ENCODE data around the gene PRR12.
"Not testable (repeated sequence)": the region's sequence is repeated elsewhere in the genome, so short reads cannot be mapped to it uniquely, and the experiment has no call there.

PRR12 gene

DNA sequence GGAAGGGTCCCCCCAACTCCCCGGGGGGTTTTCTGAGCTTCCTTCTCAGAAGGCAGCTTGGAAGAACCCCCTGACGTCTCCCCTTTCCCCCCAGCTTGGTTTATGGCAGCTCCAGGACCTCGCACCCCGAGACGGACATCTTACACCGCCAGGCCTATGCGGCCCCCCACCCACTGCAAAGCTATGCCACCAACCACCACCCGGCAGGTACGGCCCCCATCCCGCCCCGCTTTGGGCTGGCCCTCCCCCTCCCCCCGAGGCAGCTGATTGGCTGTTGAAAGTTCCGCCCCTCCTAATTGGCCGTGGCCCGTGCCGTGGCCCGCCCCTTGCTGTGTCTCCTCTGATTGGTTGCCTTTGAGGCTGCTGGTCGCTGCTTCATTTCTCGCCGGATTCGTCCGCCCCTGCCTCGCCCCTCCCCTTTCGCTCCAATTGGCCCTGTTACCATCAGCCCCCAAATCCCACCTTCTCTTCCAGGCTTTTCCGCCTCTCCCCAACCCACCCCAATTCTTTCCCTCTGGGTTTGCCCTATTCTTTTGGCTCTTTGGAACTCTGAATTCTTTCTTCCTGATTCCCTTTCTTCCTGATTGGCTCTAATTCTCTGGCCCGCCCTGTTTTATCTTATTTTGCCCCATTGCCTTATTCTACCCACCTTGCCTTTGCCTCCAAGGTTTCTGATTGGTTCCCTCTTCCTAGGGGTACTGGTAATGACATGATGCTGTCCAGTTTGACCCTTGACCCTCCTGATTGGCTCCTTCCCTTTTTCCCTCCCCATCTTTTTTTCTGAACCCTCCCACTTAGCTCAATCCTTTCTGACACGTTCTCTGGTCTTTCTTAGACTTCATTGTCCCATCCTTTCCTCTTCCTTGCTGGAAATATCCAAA lies 2.5 kb downstream of the PRR12 start:
- DNase-seq (ENCODE audit: low read depth): peak; percentile 80

DNA sequence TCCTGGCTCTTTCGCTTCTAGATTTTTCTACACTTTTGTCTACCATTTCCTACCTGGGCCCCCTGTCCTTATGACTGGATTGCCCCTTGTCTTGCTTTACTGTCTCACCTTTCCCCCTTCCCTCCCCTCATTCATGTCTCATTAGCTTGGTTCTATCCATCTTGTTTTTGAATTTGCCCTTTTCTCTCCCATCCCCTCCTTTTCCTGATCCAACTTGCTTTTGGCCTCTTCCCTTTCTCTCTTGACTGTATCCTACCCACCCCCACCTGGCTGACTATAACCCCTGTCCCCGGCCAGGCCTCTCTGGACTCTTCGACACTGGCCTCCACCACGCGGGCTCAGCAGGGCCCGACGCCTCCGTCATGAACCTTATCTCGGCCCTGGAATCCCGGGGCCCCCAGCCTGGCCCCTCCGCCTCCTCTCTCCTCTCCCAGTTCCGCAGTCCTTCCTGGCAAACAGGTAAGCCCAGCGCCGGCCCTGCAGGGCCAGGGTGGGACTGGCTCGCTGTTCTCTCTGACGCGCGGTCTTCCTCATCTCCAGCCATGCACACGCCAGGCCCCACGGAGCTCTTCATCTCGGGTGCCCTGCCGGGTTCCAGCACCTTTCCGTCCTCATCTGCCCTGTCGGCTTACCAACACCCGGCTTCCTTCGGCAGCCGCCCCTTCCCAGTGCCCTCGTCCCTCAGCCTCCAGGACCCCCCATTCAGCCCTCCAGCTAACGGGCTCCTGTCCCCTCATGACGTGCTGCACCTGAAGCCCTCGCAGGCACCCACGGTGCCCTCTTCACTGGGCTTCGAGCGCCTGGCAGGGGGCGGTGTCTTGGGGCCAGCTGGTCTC lies 3.4 kb downstream of the PRR12 start:
- no peak for DNase-seq (ENCODE audit: low read depth)

DNA sequence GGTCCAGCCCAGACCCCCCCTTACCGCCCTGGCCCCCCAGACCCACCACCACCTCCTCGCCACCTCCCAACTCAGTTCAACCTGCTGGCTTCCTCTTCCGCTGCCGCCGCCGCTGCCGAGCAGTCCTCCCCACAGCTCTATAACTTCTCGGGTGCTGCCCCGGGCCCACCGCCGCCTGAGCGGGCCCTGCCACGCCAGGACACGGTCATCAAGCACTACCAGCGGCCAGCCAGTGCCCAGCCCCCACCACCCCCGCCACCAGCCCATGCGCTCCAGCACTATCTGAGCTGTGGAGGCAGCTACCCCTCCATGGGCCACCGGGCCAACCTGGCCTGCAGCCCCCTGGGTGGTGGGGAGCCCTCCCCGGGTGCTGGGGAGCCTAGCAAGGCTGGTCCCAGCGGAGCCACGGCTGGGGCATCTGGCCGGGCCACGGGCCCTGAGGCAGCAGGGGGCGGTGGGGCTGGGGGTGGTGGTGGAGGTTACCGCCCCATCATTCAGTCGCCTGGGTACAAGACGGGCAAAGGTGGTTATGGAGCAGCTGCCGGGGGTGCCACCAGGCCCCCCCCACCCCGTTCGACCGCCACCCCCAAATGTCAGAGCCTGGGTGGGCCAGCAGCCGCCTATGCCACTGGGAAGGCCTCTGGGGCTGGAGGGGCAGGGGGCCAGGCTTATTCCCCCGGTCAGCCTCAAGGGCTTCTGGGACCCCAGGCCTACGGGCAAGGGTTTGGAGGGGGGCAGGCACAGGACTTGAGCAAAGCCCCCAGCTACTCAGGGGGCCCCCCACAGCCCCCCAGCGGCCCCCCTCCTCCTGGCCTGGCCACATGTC lies 4.2 kb downstream of the PRR12 start:
- DNase-seq (ENCODE audit: low read depth): no peak

DNA sequence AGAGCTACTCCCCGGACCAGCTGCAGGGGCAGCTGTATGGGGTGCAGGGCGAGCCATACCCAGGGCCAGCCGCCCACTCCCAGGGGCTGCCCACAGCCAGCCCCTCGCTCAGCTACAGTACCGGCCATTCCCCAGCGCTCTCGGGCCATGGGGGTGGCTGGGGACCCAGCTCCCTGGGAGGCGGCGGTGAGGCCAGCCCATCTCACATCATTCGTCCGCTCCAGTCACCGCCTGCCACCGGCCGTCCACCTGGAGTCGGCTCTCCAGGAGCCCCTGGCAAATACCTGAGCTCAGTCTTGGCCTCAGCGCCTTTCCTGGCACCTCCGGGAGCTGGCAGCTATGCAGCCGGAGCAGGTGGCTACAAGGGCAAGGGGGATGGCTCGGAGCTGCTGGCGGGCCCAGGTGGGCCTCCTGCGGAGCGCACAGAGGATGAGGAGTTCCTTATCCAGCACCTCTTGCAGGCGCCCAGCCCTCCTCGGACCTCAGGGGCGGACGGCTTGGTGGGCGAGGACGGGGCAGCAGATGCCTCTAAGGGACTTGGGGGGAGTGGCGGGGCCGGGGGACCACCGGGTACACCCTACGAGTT lies 4.9 kb downstream of the PRR12 start:
- DNase-seq (ENCODE audit: low read depth): no peak

DNA sequence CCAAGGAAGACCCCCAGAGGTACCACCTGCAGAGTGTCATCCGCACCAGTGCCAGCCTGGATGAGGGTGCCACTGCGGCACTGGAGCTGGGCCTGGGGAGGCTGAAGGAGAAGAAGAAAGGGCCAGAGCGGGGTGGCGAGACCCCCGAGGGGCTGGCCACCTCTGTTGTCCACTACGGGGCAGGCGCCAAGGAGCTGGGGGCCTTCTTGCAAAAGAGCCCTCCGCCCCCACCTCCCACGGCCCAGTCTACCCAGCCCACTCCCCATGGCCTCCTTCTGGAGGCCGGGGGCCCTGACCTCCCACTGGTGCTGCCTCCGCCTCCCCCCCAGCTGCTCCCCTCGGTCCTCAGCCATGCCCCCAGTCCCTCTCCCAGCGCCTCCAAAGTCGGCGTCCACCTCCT lies 5.4 kb downstream of the PRR12 start:
- DNase-seq (ENCODE audit: low read depth): no peak

DNA sequence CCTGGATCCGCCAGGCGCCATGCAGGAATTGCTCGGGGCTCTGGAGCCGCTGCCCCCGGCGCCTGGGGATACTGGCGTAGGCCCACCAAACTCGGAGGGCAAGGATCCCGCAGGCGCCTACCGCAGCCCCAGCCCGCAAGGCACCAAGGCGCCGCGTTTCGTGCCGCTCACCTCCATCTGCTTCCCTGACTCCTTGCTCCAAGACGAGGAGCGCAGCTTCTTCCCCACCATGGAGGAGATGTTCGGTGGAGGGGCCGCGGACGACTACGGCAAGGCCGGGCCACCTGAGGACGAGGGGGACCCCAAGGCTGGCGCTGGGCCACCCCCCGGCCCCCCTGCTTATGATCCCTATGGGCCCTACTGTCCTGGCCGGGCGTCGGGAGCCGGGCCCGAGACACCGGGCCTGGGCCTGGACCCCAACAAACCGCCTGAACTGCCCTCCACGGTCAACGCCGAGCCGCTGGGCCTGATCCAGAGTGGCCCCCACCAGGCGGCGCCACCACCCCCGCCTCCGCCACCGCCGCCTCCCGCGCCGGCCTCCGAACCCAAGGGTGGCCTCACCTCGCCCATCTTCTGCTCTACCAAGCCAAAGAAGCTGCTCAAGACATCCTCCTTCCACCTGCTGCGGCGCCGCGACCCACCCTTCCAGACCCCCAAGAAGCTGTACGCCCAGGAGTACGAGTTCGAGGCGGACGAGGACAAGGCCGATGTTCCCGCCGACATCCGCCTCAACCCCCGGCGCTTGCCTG lies 6.1 kb downstream of the PRR12 start:
- DNase-seq (ENCODE audit: low read depth): no peak

DNA sequence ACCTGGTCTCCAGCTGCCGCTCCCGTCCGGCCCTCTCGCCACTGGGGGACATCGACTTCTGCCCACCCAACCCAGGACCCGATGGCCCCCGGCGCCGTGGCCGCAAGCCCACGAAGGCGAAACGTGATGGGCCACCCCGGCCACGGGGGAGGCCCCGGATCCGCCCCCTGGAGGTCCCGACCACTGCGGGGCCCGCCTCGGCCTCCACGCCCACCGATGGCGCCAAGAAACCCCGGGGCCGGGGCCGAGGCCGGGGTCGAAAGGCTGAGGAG lies 6.7 kb downstream of the PRR12 start:
- DNase-seq (ENCODE audit: low read depth): no peak

DNA sequence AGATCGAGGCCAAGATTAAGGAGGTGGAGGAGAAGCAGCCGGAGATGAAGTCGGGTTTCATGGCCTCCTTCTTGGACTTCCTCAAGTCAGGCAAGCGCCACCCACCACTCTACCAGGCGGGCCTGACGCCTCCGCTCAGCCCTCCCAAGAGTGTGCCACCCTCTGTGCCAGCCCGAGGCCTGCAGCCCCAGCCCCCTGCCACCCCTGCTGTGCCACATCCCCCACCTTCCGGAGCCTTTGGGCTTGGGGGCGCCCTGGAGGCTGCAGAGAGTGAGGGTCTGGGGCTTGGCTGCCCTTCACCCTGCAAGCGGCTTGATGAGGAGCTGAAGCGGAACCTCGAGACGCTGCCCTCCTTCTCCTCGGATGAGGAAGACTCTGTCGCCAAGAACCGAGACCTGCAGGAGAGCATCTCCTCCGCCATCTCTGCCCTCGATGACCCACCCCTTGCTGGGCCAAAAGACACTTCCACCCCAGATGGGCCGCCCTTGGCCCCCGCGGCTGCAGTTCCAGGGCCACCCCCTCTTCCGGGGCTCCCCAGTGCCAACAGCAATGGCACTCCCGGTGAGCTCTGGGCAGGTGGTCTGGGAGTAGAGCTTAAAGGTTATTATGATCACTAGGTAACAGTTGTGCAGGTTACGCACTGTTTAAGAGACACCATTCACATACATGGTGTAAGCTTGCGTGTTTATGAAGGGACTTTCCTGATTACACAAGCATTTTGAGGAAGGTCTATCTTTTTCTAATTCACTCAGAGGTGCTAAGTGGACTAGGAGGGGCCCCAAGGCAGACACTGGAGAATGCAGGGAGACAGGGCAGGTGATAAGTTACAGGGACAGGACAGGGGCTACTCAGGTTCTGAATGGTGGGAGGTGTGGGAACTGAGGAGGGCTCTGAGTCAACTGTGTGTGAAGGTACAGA lies 8.7 kb downstream of the PRR12 start:
- DNase-seq (ENCODE audit: low read depth): no peak

DNA sequence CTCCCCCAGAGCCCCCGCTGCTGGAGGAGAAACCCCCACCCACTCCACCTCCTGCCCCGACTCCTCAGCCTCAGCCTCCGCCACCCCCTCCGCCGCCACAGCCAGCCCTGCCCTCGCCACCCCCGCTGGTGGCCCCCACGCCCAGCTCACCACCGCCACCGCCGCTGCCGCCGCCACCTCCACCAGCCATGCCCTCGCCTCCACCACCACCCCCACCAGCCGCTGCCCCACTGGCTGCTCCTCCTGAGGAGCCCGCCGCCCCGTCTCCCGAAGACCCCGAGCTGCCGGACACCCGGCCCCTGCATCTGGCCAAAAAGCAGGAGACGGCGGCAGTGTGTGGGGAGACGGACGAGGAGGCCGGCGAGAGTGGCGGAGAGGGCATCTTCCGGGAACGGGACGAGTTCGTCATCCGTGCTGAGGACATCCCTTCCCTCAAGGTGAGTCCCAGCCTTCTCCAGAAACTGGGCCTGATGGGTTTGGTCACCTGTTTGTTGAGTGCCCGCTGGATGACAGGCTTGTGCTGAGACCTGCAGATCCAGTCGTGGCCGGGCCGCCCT lies 10.6 kb downstream of the PRR12 start:
- no peak for DNase-seq (ENCODE audit: low read depth)

DNA sequence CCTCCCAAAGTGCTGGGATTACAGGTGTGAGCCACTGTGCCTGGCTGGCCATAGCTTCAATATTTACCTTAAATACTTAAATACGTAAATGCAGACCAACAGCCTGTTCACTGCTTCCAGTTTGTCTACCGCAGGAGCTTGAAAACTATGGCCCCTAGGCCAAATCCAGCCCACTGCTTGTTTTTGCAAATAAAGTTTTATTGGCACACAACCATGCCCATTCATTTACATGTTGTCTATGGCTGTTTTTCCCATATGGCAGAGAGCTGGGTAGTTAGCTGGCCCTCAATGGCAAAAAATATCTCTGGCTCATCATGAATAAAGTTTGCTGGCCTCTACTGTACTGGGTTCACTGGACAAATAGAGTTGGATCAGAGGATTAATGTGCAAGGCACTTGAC lies 11.8 kb downstream of the PRR12 start:
- DNase-seq (ENCODE audit: low read depth): no peak

DNA sequence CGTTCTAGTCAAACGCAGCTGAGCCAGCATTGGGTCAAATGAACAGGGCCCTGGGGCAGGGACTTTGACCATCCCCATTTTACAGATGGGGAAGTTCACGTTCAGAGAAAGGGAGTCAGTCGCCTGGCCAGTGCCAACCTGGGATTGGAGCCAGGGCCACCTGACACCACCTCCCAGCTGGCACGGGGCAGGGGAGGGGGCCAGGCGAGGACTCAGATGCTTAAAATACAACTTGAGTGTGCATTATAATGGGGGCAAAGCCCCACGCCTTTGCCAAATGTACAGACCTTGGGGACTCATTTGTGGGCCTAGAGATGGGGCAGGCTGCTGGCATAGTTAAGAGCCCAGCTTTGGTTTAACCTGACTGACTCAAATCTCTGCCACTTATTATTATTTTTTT lies 14.6 kb downstream of the PRR12 start:
- no peak for DNase-seq (ENCODE audit: low read depth)

DNA sequence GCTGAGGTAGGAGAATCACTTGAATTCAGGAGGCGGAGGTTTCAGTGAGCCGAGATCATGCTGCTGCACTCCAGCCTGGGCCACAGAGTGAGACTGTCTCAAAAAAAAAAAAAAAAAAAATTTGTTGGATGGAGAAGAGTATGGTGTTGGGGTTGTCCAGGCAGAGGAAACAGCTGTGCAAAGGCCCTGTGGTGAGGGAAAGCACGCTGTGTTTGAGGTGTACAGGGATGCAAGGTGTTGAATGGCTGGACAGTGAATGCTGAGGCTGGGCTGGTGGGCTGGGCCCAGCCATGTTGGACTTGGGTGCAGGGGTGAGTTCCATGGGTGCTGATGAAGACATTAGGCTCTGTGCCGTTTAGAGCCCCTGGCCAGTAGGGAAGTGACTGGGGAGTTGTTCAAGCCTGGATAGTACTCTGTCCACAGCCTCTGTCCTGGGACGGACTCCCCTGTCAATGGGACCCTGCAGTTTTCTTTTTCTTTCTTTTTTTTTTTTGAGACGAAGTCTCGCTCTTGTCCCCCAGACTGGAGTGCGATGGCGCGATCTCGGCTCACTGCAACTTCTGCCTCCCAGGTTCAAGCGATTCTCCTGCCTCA lies 18.6 kb downstream of the PRR12 start:
- no peak for DNase-seq (ENCODE audit: low read depth)

DNA sequence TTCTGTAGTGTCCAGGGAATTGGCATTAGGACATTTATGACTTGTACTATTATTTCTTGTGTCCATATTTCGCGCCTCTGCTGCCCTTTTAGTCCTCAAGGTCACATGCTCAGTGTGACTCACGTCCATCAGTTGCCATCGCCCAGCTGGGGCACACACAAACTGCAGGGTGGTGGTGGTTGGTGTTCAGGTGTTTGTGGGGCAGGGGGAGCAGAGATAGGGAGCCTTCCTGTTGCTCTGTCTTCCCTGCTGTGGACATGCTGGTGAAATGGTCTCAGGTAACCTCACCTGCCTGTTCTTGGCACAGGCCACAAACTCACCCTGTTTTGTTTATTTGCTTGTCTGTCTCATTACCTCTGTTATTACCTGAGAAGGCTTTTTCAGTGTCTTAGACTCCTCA lies 22.4 kb downstream of the PRR12 start:
- DNase-seq (ENCODE audit: low read depth): no peak

DNA sequence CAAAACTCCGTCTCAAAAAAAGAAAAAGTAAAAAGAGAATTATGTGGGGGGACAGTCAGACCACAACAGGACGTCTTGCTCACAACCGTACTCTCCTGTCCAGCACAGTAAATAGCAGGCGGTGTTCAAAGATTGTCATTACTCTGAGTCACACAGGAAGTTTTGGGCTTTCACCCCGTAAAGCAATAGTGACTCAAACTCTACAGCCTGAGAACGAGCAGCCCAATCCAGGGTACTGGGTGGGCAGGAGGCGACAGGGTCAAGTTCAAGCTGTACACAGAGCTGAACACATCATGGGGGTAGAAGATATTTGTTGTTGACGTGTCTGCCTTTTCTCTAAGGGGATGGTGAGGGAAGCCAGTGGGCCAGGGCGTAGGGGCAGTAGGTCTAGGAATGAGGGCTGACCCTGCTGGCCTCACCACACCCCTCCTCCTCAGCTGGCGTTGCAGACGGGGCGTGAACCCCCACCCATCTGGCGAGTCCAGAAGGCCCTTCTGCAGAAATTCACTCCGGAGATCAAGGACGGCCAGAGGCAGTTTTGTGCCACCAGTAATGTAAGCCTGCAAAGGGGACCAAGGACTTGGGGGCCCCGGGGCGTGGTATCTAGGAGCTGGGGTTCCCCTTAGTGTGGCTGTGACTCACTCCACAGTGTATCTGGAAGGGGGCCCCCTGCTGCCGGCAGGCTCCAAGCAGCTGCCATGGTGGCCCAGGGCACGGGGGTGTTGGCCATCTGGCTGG lies 23.3 kb downstream of the PRR12 start:
- DNase-seq (ENCODE audit: low read depth): no peak

DNA sequence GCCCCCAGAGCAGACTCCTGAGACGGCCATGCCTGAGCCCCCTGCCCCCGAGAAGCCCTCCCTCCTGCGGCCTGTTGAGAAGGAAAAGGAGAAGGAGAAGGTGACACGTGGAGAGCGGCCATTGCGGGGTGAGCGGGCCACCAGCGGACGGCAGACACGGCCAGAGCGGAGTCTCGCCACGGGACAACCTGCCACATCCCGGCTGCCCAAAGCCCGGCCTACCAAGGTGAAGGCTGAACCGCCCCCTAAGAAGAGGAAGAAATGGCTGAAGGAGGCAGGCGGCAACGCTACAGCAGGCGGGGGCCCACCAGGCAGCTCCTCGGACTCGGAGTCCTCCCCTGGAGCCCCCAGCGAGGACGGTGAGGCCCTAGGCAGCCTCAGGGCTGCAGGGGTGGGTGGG lies 24.9 kb downstream of the PRR12 start:
- DNase-seq (ENCODE audit: low read depth): no peak

DNA sequence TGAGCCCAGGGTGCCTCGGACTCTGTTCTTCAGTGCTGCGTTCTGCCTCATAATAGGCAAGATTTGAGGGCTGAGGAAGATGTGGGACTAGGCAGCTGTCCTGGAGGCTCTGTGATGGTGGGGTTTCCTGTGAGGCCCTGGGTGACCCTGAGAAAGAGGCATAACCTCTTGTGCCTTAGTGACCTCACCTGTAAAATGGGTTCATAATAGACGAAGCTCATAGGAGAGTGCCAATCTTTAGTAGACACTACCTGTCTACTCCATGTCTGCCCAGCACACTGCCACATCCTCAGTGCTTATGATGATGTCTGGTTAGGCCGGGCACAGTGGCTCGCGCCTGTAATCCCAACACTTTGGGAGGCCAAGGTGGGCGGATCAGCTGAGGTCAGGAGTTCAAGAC lies 25.6 kb downstream of the PRR12 start:
- no peak for DNase-seq (ENCODE audit: low read depth)

DNA sequence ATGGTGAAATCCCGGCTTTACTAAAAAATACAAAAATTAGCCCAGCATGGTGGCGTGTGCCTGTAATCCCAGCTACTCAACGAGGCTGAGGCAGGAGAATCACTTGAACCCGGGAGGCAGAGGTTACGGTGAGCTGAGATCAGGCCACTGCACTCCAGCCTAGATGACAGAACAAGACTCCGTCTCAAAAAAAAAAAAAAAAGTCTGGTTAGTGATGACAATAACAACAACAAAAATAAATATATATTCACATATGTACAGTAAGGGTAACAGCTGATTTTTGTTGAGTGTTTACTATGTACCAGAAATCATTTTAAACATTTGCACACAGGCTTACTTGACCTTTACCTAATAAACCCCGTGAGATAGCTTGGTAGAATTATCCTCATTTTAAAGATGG lies 26.0 kb downstream of the PRR12 start:
- DNase-seq (ENCODE audit: low read depth): no peak

DNA sequence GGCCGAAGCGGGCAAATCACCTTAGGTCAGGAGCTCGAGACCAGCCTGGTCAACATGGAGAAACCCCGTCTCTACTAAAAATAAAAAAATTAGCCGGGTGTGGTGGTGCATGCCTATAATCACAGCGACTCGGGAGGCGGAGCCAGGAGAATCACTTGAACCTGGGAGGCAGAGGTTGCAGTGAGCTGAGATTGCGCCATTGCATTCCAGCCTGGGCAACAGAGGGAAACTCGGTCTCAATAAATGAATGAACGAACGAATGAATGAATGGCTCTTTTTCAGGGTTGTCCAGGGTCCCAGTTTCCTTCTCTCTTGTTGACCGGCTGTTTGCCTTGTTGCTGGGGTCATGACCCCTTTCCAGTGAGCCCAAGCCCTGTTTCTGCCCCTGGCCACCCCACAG lies 26.9 kb downstream of the PRR12 start:
- DNase-seq (ENCODE audit: low read depth): not testable (repeated sequence)
